Ascending aorta (tissue), 2 donors: ENCODE results near the gene POLR3C. TPM values are rescaled to one million over a fixed set of nuclear protein-coding genes. Genes with fewer than 3 reads are reported as not detected.

ENCODE experiments used
- DNase-seq, 2 donors: peaks; one replicate each; pipeline ENCODE4 v3.0.0-alpha.2; 2019; ENCODE audit warnings: low spot score in 2 of 2
- H3K27ac ChIP-seq, 2 donors: fragments of 200-600 bp; sonication (generic); one replicate each; pipeline ENCODE4 v1.5.1; 2016 to 2017; ENCODE audit warnings: mild to moderate bottlenecking in 1 of 2
- H3K27me3 ChIP-seq: fragments of 200-600 bp; sonication (generic); one replicate; pipeline ENCODE4 v1.5.1; 2017
- H3K36me3 ChIP-seq, 2 donors: fragments of 200-600 bp; sonication (generic); one replicate each; pipeline ENCODE4 v1.5.1; 2016
- H3K4me1 ChIP-seq, 2 donors: fragments of 200-600 bp; sonication (generic); one replicate each; pipeline ENCODE4 v1.5.1; 2016 to 2017; ENCODE audit warnings: mild to moderate bottlenecking in 1 of 2
- H3K4me3 ChIP-seq, 2 donors: fragments of 200-600 bp; sonication (generic); one replicate each; pipeline ENCODE4 v1.5.1; 2016 to 2017; ENCODE audit warnings: mild to moderate bottlenecking in 1 of 2
- H3K9me3 ChIP-seq, 2 donors: fragments of 200-600 bp; sonication (generic); one replicate each; pipeline ENCODE4 v1.5.1; 2016
- intact Hi-C: fragments of 100-400 bp; cut with DNase I; formaldehyde crosslinking; loops from one replicate; pipeline ENCODE4 v1.15.1; 2023
- total RNA-seq: library from RNA; depleted of rRNA; stranded (reverse); fragments of >200 nt; gene quantifications from one replicate; pipeline ENCODE4 v1.1.0, GENCODE V29; 2016
- TF ChIP-seq, protein P1 (sequence below), 3 experiments: fragments of 200-600 bp in 2 of 3; fragments of 450-650 bp in 1 of 3; sonication (generic) in 2 of 3; IDR thresholded peaks; one replicate each; pipeline ENCODE4 v1.5.1; 2016 to 2019; ENCODE audit warnings: antibody characterized with exemption in 3 of 3, mild to moderate bottlenecking in 1 of 3, moderate library complexity in 1 of 3

POLR3C gene
- total RNA-seq, 1 donor from 2014 or later = 18.9 TPM

GRCh38 chr1:145878724-145879123, 54.7 kb downstream of the POLR3C start:
- H3K27ac ChIP-seq = no peak overlapping the region
- TF ChIP-seq, protein P1, sequence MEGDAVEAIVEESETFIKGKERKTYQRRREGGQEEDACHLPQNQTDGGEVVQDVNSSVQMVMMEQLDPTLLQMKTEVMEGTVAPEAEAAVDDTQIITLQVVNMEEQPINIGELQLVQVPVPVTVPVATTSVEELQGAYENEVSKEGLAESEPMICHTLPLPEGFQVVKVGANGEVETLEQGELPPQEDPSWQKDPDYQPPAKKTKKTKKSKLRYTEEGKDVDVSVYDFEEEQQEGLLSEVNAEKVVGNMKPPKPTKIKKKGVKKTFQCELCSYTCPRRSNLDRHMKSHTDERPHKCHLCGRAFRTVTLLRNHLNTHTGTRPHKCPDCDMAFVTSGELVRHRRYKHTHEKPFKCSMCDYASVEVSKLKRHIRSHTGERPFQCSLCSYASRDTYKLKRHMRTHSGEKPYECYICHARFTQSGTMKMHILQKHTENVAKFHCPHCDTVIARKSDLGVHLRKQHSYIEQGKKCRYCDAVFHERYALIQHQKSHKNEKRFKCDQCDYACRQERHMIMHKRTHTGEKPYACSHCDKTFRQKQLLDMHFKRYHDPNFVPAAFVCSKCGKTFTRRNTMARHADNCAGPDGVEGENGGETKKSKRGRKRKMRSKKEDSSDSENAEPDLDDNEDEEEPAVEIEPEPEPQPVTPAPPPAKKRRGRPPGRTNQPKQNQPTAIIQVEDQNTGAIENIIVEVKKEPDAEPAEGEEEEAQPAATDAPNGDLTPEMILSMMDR (IDR thresholded peaks at IDR 0.05) = no peak
- no peaks in the 10 kb centered on the region for H3K9me3 ChIP-seq
- DNase-seq = no peak
- intact Hi-C loops = no loop called here
- H3K36me3 ChIP-seq = no peaks in the 10 kb centered on the region
- H3K4me3 ChIP-seq = no peak overlapping the region
- H3K27me3 ChIP-seq = no peaks in the 10 kb centered on the region
- H3K4me1 ChIP-seq = no peaks in the 10 kb centered on the region

DNA sequence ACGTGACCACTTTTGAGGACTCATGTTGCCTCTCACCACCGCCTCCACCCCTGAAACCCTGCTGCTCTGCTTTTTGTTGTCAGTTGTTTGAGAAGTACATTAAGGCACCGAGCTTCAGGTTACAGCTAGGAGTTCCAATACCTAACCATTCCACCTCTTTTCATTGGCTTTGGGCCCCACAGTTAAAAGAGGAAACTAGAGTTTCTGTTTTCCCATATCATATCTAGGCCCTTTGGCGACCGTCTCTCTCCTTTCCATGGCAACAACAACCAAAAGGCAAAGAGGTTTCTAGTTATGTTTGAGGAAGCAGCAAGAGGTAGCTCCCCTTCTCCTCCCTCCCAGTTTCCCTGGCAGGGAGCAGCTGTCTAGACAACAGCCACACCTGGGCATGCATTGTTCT, 55.8 kb downstream of the POLR3C start:
- Histone ChIP-seq H3K27me3 (no peaks in the 10 kb centered on the region), H3K9me3 (no peaks in the 10 kb centered on the region), H3K36me3 (no peaks in the 10 kb centered on the region), H3K4me3 (no peak overlapping the region), H3K4me1 (no peaks in the 10 kb centered on the region), H3K27ac (no peak overlapping the region)
- intact Hi-C loops = no loop called here
- no peak for DNase-seq
- TF ChIP-seq, protein P1 (IDR thresholded peaks at IDR 0.05) = no peak

DNA sequence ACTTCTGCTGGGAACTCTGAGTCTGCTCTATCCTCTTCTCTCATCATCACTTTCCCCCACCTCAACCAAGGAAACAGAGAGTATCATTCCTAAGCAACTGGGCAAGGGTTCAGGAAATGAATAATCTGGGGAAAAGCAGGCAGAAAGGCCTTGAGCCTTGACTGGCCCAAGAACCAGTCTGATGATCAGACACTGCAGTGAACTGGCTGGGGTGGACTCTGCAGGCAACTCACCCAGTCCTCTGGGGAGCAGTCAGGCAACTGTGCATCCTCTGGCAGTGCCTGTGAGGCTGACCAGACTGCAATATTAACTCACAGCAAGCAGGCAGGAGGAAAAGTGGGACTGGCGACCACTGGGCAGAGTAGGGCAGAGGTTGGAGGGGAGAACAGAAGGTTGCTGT, 60.7 kb downstream of the POLR3C start:
- intact Hi-C loops = no loop called here
- no peak overlapping the region for H3K4me3 ChIP-seq
- TF ChIP-seq, protein P1 (IDR thresholded peaks at IDR 0.05) = no peak

DNA sequence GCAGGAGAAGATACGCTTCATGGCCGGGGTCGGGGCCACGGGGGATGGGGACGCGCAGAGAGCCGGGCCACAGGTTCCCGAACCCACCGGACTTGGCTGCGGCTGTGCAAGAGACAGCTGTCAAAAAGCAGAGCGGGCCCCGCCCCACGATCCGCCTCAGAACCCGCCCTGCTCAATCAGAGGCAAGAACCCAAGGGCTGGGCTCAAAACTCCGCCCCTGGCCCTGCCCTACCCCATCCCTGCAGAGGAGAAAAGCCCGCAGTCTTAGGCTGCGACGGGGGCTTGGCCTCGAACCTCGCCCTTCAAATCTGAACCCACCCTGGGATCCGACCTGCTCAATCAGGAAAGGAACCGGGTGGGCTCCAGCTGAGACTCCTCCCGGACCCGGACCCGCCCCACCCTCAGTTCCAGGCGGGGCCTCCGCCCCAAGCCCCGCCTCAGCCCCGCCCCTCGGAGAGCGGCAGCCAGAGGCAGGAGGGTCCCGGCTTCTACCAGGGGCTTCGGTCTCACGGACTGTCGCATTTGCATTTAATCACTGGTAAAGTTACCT, 61.8 kb downstream of the POLR3C start, which contains the start of gene ANKRD35:
ANKRD35 (minus strand) TSS at position 129 of the 550 bp plus-strand sequence; CDS start at position 21, 108 bp downstream.
- DNase-seq = peak; percentile 62 to 88
- H3K9me3 ChIP-seq = no peaks in the 10 kb centered on the region
- H3K36me3 ChIP-seq = peaks cover 0 to 7% of the 10 kb centered on the region in 2 donors
- peaks cover 5 to 21% of the 10 kb centered on the region in 2 donors for H3K4me1 ChIP-seq
- peak within 1 kb of the TSS; percentile 69 to 70 for H3K4me3 ChIP-seq
- no peaks in the 10 kb centered on the region for H3K27me3 ChIP-seq
- TF ChIP-seq, protein P1 (IDR thresholded peaks at IDR 0.05) = no peak
- intact Hi-C loops = no loop called here
- peak within 1 kb of the TSS; percentile 48 to 63 for H3K27ac ChIP-seq

More for the DNA sequence above, 60.7 kb downstream of the POLR3C start:
- Histone ChIP-seq H3K27ac (no peak overlapping the region), H3K36me3 (peaks cover 0 to 3% of the 10 kb centered on the region in 2 donors), H3K27me3 (no peaks in the 10 kb centered on the region), H3K9me3 (no peaks in the 10 kb centered on the region), H3K4me1 (peaks cover 5 to 10% of the 10 kb centered on the region in 2 donors)
- DNase-seq = no peak

DNA sequence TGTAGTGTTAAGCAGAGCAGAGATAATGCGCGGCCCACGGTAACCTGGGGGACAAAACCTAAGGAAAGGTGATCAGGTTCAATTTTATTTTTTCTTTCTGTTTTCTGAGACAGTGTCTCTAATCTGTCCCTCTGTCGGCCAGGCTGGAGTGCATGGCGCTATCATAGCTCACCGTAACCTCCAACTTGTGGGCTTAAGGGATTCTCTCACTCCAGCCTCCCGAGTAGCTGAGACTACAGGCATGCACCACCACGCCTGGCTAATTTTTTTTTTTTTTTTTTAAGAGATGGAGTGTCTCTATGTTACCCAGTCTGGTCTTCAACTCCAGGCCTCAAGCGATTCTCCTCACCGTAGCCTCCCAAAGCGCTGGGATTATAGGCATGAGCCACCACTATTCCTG, 62.4 kb downstream of the POLR3C start:
- intact Hi-C loops = no loop called here
- peak overlapping the region; percentile 69 to 70 for H3K4me3 ChIP-seq
- peaks cover 0 to 7% of the 10 kb centered on the region in 2 donors for H3K36me3 ChIP-seq
- no peaks in the 10 kb centered on the region for H3K9me3 ChIP-seq
- H3K4me1 ChIP-seq = peaks cover 10 to 27% of the 10 kb centered on the region in 2 donors
- no peak for DNase-seq
- no peaks in the 10 kb centered on the region for H3K27me3 ChIP-seq
- peak overlapping the region; percentile 48 to 63 for H3K27ac ChIP-seq
- TF ChIP-seq, protein P1 (IDR thresholded peaks at IDR 0.05) = no peak
